Left renal pelvis (tissue), 4 donors: ENCODE data around the gene NOX5. TPM values are rescaled to one million over a fixed set of nuclear protein-coding genes. Genes with fewer than 3 reads are reported as not detected.

Experiments used
- DNase-seq, 4 donors: peaks; one replicate each; pipeline ENCODE4 v3.0.0-alpha.2; 2013; ENCODE audit warnings: low read depth in 4 of 4, low spot score in 3 of 4
- polyA plus RNA-seq, 4 donors: library from polyadenylated mRNA; unstranded; fragments of 120-200 nt; gene quantifications; one replicate each; pipeline ENCODE4 v1.2.1, GENCODE V29; 2013; ENCODE audit not compliant: insufficient read length in 4 of 4

The NOX5 gene
- polyA plus RNA-seq, 4 donors: 0.54 to 1.3 (median 0.62) TPM

DNA sequence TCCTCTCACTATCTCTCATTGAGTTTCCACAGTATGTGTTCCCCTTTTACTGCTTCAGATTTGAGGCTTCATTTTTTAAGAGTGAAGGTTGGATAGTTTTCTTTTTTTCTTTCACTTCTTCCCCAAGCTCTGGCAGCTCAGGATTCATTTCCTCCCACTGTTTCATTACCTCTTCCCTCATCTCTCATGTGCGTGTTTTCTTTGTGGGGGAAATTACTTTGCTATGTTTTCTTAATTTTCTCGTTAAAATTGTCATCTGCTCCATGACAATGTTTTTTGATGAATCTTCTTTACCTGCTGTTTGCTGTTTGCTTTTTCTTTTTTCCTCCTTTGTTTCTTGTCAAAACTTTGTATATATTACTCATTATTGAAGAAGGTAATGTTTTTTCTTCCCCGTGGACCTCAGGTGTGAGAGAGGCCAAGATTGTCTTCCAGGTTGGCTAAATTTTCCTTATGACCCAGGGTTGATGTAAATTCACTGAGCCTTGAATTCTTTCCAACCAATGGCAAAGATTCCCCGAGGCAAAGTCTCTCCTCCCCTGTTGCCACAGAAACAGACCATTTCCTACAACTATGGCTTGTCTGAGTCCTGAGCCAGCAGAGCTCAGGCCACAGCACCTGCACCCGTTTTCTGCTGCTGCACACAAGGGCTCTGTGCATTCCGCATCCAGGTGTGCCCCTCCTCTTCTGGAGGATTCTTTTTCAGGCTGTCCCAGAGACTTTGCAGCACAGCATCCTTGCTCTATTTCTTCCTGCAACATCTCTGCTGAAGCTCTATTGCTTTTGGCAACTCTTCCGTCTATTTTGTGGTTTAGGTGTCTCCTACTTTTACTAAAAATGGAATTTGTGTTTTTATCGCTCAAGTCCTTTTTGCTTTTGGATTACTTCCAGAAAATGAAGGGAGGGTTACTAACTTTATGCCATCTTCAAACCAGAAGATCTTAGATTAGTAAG lies 66.1 kb downstream of the NOX5 start:
- no peak for DNase-seq

DNA sequence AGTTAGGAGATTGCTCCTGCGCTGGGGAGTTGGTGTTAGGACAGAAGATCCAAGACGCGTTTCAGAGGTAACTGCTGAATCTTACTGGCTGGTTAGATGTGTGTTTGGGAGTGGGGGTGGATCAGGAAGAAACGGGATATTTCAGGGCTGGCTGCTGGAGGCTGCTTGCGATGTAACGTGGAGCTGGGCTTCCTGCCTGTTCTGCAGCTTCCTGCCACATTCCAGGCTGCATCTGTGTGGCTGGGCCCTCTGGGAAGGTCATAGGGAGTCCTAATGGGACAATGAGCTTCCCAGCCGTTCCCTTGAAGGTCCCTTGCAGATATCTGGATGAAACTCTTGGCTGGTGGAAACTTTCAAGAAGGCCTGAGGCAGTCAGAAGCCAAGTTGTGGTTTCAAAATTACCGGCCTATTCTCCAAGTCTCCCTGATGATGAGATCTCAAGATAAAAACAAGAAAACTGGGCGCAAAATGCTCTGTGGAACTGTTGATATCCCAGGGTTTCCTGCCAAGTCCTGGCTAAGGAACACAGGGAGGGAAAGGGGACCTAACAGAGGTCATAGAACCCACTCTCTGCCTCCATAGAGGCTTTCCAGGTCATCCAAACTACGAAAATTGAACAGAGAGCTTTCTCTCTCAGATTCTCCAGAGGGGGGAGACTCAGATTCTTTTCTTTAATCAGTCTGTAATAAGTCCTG lies 67.0 kb downstream of the NOX5 start:
- DNase-seq: no peak

DNA sequence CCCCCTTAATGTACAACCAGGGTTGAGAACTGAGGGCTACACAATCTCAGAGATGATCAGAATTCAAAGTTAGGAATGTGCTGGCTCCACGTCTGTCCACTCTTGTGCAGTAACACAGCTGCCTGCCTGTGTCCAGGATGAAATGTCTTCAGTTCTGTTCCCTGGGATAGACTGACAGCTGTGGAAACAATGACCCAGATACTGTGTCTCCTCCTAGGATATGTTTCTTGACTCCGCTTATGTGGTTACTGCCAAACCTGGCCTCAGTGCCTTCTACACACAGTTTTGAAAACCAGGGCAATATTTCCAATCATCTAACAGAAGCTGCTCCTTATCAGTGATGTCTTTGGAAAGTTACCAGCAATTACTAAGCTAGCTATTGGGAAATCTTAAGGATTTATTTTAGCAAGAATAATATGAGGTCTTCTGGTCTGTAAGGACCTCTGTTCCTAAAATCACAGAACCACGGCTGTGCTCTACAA lies 67.6 kb downstream of the NOX5 start:
- no peak for DNase-seq

DNA sequence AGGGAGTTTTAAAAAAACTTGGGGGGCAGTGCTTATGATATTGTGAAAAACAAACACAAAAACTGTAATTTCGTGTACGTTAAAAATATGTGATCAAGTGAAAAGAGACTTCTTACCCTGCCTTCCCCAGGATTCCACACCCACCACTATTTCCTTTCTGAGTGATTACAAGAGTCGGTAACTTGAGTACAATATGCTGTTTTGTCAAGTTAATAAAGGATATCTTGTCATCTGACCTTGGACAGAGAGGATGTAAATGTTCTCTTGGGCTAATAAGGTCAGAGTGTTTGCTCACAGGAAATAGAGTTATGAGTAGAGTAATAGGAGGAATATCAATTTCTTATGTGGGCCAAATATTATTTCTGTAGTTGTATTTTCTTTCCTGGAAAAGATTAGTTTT lies 68.1 kb downstream of the NOX5 start:
- no peak for DNase-seq

DNA sequence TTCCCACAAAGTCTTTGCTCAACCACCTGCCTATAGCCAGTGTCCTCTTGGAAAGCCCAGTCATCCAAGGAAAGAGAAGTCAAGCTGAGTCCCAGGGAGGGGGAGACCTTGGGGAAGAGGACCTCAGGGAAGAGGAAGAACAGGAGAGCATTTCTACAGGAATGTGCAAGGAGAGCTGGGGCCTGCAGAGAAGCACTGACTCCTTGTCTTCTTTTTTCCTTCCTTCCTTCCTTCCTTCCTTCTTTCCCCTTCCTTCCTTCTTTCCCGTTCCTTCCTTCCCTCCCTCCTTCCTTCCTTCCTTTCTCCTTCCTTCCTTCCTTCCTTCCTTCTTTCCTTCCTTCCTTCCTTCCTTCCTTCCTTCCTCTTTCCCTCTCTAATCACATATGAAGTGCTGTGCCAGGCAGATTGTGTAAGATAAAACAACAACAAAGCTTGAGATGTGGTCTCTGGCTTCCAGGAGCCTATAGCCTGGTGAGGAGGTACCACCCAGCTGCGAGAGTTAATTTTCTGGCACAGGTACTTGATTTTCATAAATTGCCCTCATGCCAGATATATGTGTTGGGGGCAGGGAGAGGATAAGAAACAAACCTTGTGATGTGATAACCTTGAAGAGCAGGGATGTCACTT lies 70.0 kb downstream of the NOX5 start:
- no peak for DNase-seq

DNA sequence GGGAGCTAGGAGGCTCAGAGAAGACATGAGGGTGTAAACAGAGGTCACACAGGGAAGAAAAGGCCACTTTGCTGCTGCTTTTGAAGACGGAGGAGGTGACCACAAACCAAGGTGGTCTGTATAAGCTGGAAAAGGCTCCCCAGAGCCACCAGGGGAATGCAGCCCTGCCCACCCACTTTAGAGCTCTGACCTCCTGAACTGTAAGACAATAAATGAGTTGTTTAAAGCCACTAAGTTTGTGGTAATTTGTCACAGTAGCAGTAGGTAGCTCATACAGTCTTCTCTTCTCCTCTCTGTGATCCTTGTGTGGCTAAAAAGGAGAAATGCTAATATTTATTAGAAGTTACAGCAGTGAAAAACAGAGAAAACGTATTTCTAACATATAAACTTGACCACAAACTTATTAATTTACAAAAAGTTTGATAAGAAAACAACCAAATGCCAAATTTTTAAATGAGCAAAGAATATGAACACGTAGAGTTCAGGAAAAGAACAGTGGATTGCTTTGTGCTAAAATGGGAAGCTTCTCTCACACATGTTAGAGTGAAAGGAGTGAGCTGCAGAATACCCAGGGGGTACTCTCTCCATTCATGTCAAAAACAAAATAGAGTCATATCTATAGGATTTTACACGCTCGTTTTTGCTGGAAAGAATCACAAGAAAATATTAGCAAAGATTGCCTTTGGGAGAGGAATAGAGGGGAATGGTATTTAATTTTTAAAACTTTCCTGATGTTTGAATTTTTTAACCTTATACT lies 71.0 kb downstream of the NOX5 start:
- DNase-seq: no peak

DNA sequence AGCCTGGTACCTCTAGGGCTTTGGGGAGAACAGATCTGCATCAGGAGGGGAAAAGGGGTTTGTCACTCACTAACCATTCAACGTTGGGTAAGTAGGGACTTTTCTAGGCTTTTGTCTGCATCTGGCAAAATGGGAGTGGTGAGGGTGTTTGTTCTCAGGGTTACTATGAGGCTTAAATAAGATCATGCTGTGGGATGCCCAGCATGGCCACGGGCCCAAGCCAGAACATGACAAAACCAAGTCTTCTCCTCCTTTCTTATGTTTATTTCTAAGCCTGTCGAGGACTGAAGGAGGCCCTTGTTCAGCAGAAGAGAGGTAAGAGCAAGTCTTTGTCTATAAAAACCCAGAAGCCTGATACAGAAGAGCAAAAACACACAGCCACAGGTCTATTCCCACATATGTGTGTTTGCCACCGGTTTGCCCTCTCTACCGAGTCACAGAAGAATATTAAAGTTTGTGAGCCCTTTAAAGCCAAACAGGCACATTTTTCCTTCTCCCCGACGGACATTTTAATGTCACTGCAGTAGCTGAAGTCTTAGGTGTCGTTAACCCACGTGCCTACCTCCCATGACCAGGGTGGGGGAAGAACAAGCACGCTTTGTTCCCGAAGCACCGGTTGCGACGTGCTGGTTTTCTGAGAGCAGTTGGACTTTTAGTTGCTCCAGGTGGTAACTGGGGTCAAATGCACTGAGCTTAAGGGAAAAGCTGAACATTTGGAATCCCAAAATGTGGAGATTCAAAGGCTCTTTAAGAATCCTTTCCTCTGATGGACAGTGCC lies 72.1 kb downstream of the NOX5 start:
- no peak for DNase-seq

DNA sequence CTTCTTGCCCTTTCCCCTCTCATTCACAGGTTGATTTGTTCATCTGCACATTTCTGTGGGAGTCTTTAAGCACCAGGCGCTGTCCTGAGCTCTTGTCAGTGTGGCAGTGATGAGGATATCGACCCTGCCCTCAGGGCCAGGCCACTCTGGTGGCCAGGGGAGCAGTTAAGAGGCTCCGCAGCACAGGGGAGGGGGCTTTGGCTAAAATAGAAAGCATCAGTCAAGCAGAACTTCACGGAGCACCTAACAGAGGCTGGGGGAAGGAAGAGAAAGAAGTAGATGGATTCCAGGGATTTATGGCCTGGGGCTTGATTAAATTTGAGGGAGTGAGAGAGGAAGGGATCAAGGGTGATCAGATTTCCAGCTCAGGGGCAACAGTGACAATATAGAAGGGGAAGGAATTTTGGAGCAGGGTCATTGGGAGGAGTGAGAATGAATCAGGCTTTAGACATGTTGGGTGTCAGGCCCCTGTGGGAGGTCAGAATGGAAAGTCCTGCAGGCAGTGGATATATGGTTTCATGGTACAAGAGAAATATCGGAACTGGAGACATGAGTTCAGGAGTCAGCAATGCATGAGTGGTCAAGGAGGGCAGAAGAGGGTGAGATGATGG lies 73.0 kb downstream of the NOX5 start:
- DNase-seq: no peak

DNA sequence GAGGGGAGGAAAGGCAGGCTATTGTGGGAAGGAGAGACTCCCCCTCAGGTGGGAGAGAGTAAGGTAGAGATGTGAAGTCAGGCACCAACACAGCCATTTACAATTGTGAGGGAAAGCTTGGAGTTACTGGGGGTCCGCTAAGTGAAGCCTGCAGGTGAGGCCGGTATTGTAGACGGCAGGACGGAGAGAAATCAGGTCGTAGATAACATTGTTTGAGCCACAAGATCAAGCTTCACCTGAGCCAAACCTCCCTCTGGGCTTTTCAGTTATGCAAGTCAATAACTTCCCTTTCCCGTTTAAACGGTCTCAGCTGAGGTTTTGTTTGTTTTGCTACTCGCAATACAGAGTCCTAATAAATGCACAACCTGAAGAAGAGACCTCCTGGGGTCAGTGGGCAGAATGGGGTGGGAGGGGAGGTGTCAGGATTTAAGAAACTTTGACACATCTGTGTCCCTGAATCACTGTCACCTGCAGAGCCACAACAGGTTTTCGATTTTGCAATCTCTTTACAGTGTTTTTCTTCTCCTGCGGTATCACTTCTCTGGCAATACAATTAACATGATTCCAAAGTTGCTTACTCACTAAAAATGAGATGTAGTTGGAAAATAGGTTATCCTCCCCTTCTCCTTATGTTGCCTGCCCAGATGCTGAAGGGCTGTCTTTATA lies 73.9 kb downstream of the NOX5 start:
- no peak for DNase-seq

DNA sequence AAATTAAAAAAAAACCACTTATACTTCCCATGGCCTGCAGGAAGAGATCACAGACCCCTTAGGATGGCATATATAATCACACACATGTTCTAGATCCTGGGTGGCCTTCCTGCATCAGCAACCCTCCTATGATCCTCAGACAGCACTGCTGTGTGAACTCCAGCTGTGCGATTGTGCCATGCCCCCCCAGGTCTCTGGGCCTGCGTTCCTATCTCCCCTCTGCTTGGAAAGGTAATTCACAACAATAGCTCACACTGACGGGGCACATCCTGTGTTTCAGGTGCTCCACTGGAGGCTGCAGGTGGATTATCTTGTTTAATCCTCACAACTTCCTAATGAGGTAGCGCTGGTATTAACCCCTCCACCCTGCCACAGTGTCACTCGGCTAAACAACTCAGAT lies 74.8 kb downstream of the NOX5 start:
- DNase-seq: no peak

DNA sequence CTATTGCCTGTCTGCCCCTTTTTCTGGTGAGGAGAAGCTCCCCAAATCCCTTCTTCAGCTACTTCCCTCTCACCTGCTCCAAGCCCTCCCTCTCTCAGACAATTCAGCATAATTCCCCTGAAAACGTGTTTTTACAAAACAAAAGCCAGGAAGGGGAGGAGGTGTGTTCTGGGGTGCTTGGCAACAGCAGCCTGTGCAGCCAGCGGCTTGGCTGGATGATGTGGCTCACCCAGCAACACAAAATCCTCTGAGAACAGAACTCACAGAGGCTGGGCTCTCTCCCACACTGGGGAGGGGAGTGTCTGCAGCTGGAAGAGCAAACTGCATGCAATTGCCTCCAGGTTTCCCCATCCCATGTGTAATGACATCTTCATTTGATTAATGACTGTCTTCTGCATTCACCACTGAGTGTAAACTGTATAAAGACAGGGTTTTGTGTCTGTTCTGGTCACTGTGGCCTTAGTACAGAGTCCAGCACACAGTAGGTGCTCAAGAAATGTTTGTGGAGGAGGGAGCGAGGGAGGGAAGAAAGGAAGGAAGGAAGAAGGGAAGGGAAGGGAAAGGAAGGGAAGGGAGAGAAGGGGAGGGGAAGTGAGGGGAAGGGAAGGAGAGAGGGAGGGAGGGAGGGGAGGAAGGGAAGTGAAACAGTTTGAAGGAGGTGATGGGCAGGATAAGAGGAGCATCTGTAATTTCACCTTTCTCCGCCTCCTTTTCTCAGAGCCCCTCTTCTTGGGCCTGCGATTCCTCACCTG lies 75.9 kb downstream of the NOX5 start:
- no peak for DNase-seq

DNA sequence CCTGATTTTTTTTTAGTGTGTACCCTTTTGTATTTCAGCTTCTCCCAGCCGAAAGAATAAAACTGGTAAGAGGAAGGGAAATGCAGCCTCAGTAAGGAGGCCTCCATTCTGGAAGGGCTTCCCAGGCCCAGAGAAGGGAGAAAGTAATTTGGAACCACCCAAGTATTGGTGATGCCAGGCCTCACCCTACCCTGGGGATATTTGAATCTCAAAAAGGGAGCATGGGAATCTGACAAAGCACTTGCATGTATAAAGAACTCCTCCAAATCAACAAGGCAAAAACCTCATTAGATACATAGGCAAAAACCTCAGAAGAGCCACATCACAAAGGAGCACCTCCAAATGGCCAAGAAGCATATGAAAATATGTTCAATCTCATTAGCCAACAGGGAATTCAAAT lies 77.2 kb downstream of the NOX5 start:
- DNase-seq: no peak

DNA sequence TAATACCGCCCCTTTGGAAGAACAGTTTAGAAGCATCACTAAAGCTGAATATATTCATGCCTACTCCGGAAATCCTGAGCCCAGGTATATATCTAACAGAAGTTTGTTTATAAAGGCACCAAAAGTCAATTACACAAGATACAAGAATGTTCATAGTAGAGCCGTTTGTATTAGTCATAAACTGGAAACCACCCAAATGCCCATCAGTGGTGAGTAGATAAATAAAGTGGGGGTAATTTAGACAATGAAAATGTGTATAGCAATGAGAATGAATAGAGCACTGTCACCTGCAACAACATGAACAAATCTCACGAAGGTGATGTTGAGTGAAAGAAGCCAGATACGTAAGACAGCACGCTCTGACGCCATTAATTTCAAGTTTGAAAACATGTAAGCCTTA lies 77.7 kb downstream of the NOX5 start:
- DNase-seq: no peak

DNA sequence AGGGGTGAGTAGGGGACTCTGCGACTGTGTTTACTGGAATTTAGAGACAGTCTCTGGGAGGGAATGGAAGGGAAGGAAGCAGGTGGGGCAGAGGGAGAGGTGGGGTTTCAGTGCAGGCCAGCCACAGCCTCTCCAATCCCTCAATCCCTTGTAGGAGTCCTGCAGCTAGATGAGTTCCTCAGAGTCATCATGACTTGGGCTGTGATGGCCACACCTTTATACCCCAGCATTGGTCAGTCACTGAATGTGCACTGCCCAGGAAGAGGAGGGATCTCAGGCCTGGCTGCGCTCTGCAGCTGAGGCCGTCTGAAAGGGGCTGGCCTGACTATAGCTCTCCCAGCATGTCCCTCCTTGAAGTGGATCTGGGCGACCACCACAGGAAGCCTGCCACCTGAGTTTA lies 78.6 kb downstream of the NOX5 start:
- no peak for DNase-seq

DNA sequence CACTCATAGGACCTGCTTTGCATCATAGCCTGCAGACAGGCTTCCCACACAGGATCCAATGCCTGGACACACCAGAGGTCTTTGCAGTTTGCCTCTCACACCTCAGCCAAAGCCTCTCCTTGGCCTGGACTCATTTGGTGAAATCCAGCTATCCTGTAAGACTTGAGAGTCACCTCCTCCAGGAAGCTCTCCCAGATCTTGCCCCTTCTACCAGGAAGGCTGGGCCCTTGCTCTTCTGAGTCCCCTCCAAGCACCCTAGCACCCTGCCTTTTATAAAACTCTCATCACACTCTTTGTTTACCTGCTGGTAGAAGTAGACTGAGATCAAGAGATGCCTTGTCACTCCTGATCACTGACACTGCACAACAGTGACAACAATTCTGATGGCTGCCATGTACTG lies 79.1 kb downstream of the NOX5 start:
- no peak for DNase-seq

DNA sequence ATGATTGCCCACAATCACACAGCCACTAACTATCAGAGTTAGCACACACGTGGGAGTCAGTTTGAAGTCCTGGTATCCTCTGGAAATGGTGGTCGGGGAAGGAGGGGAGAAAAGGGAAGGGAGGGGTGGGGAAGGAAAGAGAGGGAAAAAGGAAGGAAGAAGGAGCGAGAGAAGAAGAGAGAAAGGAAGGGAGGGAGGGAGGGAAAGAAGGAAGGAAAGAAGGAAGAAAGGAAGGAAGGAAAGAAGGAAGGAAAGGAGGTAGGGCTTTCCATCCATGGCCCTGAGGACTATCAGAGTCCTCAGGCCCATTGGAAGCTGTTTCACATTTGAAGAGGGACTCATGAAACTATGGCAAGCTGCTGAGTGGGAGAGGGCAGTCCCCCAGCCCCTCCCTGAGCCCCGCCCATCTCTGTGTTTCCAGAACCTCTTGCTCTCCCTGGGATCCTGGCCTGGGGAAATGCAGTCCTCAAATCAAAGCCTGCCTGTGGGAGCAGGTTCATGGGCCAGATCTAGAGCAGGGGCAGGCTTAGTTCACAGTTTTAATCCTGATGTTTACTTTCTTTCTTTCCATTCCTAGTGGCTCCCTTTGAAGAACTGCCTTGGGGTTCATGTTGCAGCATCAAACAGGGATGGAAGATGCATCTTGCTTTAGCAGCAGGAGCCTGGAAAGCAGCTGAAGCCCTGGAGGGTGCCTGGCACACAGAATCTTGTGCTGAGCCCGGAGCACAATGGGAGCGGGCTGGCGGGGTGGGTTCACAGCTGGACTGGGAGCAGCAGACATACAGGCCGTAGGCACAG lies 79.8 kb downstream of the NOX5 start:
- DNase-seq: no peak

DNA sequence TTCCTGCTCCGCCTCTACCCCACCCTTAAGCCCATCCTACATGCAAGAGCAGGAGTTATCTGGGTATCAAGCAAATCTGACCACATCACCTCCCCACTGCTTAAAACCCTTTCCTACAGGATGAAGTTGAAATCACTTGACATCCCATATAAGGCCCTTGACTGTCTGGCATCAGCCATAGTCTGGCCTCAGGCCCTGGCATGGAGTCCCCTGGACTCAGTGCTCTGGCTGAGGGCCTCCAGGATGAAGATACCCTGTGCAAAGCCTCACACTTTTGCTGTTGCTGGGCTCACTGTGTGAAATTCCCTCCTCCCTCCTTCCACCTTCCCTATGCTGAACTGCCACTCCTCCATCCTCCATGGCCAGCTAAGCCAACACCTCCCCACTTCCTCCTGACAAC lies 80.8 kb downstream of the NOX5 start:
- no peak for DNase-seq
